C4-2B (cell line): ENCODE measurements around the gene DNM3.

ENCODE experiments used
- CTCF ChIP-seq: fragments of 450-650 bp; conservative IDR thresholded peaks from 2 replicates; pipeline ENCODE4 v1.5.1; 2017; ENCODE audit warnings: mild to moderate bottlenecking
- ZFX ChIP-seq: fragments of 450-650 bp; IDR thresholded peaks from 2 replicates; pipeline ENCODE4 v1.6.1; 2017

GRCh38 chr1:171863531-171863930 lies 22.2 kb downstream of the DNM3 start:
- TF ChIP-seq ZFX (no peak), CTCF (no peak)
